HG02973 (cell line): ENCODE data around the gene MRM2.

Source experiments
- ATAC-seq: cut with Tn5 transposase; IDR thresholded peaks from one replicate; pipeline ENCODE4 v1.9.1; 2021; ENCODE audit warnings: moderate library complexity; ENCODE audit not compliant: unreplicated experiment

MRM2 gene

GRCh38 chr7:2248984-2249694 lies 7.1 kb upstream of the MRM2 start:
- no peak for ATAC-seq

GRCh38 chr7:2247141-2247995 lies 5.4 kb upstream of the MRM2 start:
- no peak for ATAC-seq

- ATAC-seq = no peak
These were observed 4.1 kb upstream of the MRM2 start for GRCh38 chr7:2245883-2246675.

- ATAC-seq = no peak
These were observed 2.5 kb upstream of the MRM2 start for GRCh38 chr7:2244404-2244995.

- no peak for ATAC-seq
These were observed 1.5 kb upstream of the MRM2 start for GRCh38 chr7:2243458-2243857.

- ATAC-seq = no peak
These were observed 780 bp upstream of the MRM2 start for GRCh38 chr7:2242541-2243429.

GRCh38 chr7:2239242-2239641 lies 2.8 kb downstream of the MRM2 start:
- ATAC-seq = no peak

GRCh38 chr7:2237109-2237602 lies 4.8 kb downstream of the MRM2 start:
- peak; percentile 52 for ATAC-seq

- ATAC-seq = no peak
These were observed 8.1 kb downstream of the MRM2 start for GRCh38 chr7:2233926-2234325.

- ATAC-seq = peak; percentile 68
These were observed 9.1 kb downstream of the MRM2 start, which contains the start of gene MAD1L1 for GRCh38 chr7:2232766-2233520. TSS of gene MAD1L1 (minus strand) at chr7:2232945. CDS start at chr7:2230133, 2,812 bp downstream.

- ATAC-seq = peak; percentile 28
These were observed 9.8 kb downstream of the MRM2 start for GRCh38 chr7:2231992-2232765.

- no peak for ATAC-seq
These were observed 11.1 kb downstream of the MRM2 start for GRCh38 chr7:2230882-2231281.

- ATAC-seq = no peak
These were observed 11.8 kb downstream of the MRM2 start for GRCh38 chr7:2230226-2230625.

GRCh38 chr7:2229467-2229866 lies 12.5 kb downstream of the MRM2 start:
- no peak for ATAC-seq

GRCh38 chr7:2228921-2229320 lies 13.1 kb downstream of the MRM2 start:
- ATAC-seq = no peak

- ATAC-seq = no peak
These were observed 14.3 kb downstream of the MRM2 start for GRCh38 chr7:2227699-2228098.

- no peak for ATAC-seq
These were observed 16.2 kb downstream of the MRM2 start for GRCh38 chr7:2225830-2226229.

GRCh38 chr7:2225336-2225735 lies 16.7 kb downstream of the MRM2 start:
- ATAC-seq = no peak
